GM19193 (cell line): ENCODE results near the gene WIF1.
A peak's percentile ranks its signal among the peaks of the same experiment; 100 is the strongest.

Experiments
- POLR2A ChIP-seq: IDR thresholded peaks from 4 replicates; pipeline ENCODE4 v1.6.1; 2011; ENCODE audit not compliant: insufficient read depth, insufficient read length; ENCODE audit errors: extremely low read depth

WIF1 gene, protein sequence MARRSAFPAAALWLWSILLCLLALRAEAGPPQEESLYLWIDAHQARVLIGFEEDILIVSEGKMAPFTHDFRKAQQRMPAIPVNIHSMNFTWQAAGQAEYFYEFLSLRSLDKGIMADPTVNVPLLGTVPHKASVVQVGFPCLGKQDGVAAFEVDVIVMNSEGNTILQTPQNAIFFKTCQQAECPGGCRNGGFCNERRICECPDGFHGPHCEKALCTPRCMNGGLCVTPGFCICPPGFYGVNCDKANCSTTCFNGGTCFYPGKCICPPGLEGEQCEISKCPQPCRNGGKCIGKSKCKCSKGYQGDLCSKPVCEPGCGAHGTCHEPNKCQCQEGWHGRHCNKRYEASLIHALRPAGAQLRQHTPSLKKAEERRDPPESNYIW

DNA sequence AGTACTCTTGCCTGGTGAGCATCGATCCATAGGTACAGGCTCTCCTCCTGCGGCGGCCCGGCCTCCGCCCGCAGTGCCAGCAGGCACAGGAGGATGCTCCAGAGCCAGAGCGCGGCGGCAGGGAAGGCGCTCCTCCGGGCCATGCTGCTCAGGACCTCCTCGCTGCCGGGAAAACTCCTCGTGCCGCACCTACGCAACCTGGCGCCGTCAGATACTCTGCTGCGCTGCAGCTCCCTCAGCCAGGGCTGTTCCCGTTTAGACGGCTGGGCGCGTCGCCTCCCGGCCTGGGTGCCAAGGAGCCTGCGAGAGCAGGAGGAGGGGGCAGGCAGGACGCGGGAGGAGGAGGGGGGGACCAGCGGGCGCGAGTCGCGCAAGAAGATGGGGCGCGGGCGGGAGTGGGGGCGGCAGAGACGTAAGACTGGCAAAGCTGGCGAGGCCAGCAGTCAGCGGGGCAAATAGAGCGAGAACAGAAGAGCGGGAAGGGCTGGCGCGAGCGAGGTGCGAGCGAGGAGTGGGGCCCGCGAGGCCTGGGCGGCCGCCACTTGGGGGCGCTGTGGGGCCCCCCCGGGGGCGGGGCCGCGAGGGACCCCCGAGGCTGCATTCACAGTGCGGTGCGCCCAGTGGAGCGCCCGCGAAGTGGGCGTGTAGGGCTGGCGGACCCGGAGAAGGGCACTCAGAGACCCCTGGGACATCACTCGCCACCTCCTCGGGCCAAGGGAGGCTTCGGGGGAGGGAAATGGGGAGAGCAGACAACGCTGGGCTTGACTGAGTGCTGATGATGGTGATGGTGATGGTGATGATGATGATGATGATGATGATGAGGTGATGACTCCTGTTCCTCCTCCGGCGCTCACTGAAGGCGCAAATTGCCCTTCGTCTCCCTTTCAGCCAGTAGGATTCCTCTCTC is at the start of gene WIF1:
Gene WIF1, minus strand, starts transcription at position 257 of the 907 bp plus-strand sequence. Its CDS starts 114 bp downstream, at position 143.
- TF ChIP-seq POLR2A: no peak

DNA sequence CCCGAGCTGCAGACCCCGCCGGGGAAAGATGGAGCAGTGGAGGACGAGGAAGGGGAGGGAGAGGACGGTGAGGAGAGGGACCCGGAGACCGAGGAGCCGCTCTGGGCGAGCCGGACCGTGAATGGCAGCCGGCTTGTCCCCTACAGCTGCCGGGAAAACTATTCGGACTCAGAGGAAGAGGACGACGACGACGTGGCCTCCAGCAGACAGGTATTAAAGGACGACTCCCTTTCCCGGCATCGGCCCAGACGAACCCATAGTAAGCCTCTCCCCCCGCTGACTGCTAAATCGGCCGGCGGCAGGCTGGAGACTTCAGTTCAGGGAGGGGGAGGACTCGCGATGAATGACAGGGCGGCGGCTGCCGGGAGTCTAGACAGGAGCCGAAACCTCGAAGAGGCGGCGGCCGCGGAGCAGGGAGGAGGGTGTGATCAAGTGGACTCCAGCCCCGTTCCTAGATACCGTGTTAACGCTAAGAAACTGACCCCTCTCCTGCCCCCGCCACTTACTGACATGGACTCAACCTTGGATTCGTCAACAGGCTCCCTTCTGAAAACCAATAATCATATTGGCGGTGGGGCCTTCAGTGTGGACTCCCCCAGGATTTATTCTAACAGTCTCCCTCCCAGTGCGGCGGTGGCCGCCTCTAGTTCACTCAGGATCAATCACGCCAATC is 49.2 kb upstream of the WIF1 start:
- TF ChIP-seq POLR2A: peak; percentile 55

DNA sequence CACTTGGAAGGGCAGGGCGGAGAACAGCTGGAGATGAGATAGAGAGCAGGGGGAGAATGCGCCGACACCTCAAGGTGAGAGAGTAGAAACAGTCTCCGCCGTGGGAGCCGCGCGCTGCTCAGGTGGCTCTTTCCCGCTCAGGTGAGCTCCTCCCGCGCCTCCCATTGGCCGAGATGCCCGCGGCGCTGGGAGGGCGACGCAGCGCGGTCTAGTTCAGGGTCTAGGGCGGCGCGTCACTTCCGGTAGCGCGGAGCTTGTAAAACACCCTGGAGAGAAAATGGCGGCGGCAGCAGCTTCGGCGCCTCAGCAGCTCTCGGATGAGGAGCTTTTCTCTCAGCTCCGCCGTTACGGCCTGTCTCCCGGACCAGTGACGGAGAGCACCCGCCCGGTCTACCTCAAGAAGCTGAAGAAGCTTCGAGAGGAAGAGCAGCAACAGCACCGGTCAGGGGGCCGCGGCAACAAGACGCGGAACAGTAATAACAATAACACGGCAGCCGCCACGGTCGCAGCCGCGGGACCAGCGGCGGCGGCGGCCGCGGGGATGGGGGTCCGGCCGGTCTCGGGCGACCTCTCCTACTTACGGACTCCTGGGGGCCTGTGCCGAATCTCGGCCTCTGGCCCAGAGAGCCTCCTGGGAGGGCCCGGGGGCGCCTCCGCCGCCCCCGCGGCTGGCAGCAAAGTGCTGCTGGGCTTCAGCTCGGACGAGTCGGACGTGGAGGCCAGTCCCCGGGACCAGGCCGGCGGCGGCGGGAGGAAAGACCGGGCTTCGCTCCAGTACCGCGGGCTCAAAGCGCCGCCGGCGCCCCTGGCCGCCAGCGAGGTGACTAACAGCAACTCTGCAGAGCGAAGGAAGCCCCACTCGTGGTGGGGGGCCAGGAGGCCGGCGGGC is 48.5 kb upstream of the WIF1 start, which contains the start of gene LEMD3:
Gene LEMD3, plus strand, starts transcription at position 264 of the 889 bp plus-strand sequence. Its CDS starts 14 bp downstream, at position 278.
- TF ChIP-seq POLR2A: peak; percentile 98

DNA sequence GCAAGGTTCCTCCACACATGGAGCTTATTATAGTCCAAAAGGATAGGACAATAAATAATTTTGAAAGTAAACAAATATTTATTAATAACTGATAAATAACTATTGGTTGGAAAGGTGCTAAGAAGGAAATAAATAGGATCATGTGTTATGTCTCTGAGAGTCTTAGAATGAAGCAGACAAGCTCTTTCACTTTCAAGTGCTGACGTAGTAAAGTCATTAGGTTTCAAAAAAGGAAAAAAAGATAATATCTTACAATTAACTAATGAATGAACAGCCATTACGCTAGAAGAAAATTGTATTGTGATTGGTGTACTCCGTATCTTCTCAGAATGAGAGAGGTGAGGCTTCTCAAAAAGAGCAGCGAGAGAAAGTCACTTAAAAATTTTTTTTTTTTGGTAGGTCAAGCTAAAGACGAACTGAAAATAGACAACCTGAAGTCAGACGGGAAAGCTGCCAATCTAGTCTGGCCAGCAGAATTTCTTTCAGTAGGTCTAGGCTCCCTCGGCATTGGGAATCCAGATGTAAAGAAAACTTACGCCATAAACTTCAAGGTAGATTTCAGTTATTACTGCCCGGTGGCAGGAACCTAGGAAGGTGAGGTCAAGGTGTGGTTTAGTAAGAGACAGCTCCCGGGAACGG is 47.7 kb upstream of the WIF1 start:
- no peak for TF ChIP-seq POLR2A

DNA sequence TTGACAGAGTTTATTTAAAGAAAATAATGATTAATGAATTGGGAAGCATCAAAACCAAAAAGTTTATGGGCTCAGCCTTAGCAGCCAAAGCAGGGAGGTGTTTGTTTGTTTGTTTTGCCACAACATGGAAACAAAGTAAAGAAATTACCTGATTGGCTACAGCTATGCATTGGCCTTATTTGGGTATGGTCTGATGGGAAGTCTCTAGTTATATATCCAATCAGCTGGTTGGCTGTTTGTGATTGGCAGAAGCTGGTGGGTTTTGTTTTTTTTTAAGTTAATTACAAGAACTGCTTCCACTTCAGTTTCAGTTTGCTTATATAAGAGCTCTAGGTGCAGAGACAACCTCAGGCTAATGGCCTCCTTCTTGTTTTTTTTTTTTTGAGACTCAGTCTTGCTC is 43.7 kb upstream of the WIF1 start:
- no peak for TF ChIP-seq POLR2A

DNA sequence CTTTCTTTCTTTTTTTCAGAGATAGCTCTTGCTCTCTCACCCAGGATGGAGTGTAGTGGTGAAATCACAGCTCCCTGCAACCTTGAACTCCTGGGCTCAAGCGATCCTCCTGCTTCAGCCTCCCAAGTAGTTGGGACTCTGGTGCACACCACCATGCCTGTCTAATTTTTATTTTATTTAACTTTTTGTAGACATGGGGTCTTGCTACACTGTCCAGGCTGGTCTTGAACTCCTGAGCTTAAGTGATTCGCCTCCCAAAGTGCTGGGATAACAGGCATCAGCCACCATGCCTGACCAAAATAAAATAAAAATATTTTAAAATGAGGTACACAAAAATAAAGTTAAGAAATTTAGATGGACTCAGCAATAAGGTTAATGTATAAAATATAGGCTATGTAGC is 43.1 kb upstream of the WIF1 start:
- TF ChIP-seq POLR2A: no peak

DNA sequence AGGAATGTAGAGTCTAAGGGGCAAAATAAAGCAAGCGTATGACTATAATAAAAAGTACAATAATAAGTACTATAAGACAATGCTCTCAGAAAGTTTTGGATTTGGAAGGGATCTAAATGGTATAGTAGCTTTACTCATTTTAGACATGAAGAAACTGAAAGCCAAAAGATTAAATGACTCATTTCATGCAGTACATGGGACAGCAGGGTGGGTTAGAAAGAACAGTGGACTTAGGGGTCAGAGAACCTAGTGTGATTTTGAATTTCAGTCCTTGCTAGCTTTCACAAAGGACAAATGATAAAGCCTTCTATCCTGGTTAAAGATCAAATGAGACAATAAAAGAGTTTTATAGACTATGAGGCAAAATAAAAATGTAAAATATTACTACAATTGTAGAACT is 41.5 kb upstream of the WIF1 start:
- TF ChIP-seq POLR2A: no peak

DNA sequence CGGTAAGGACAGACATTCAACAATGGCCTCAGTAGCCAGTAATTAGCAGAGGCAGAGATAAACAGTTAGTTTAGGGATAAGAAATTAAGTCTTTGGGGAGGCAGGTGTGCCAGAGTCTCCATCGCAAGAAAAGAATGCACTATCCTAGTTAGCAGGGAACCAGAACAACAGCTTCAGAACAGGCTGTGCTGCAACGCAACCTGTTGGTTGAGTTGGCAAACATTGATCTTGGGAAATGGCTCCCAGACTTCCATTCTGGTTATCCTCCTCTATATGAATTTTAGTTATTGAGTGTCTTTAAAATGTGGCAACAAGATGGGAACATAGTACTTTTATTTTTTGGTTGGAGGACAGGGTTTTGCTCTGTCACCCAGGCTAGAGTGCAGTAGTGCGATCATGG is 36.0 kb upstream of the WIF1 start:
- TF ChIP-seq POLR2A: no peak

DNA sequence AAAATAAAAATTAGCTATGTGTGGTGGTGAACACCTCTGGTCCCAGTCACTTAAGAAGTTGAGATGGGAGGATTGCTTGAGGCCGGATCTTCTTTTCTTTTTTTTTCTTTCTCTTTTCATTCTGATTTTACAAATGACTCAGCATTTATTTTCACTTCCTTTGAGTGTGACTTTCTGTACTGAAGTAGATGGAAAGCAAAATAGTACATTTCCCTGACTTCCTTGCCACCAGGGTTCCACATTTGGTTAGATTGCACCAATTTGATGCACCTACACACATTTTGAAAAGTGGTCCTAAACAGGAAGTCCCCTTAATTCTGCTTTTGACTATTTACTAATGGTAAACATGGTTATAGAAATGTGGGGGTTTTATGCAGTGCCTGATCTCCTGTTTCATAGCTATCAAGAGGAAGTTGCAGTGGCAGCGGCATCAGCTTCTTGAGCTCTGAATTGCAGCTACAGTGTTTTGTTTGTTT is 35.3 kb upstream of the WIF1 start:
- no peak for TF ChIP-seq POLR2A

DNA sequence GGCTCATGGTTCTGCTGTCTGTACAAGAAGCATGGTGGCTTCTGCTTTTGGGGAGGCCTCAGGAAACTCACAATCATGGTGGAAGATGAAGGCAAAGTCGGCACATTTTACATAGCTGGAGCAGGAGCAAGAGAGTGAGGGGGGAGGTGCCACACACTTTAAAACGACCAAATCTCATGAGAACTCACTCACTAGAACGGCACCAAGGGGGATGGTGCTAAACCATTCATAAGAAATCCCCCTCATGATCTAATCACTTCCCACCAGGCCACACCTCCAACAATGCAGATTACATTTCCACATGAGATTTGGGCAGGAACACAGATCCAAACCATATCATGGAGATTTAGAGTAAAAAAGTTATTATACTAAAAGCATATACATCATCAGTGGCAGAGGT is 34.7 kb upstream of the WIF1 start:
- no peak for TF ChIP-seq POLR2A

DNA sequence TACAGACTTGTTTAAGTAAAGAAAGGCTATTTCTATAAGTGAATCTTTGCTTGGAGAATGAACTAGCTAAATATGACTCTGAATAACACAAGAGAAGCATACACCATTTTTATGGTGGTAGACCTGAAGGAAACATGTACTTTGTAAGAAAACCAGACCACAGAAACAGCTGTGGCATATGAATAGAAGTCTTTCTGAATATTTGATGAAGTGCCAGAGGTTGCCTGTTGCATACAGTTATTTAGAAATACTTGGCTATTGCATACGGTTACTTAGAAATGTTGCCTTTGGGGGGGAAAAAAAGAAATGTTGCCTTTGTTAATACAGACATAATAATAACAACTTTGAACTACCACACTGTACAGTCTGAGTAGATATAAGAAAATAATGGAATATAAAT is 31.5 kb upstream of the WIF1 start:
- no peak for TF ChIP-seq POLR2A

DNA sequence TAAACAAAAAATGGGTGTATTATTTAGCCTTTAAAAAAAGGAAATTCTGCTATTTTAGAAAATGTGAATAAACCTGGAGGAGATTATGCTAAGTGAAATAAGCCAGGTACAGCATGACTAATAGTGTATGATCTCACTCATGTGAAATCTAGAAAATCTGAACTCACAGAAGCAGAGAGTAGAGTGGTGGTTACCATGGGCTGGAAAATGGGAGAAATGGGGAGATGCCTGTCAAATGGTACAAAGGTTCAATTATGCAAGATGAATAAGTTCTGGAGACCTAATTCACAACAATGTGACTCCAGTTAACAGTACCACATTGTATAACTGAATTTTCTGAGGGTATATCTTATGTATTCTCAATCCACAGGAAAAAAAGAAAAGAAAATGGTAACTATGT is 30.9 kb upstream of the WIF1 start:
- no peak for TF ChIP-seq POLR2A

DNA sequence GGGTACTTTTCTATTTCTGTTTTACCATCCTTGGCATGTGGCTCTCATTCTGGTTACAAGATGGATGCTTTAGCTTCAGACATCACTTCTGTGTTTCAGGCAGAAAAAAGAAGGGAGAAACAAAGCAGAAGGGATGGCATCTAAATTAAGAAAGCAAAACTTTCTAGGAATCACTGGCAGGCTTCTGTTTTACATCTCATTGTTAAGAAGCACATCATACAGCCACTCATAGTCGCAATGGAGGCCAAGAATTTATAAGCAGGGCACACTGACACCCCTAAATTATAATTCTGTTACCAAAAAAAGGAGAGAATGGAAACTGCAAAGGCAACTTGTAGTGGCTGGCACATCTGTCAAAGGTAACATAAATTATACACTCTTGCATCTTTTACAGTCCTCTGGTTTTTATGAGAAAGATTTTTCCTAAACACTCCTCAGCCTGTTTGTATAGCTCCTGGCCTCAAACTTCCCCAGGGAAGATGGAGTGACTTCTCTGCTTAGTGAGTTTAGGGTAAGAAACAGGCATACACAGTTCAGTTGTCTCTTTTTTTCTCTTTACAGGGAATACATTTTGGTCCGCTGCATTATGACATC is 26.3 kb upstream of the WIF1 start:
- TF ChIP-seq POLR2A: no peak
